MM.1S (cell line): Measurements from ENCODE around the gene EEF2KMT.

ENCODE experiments used
- DNase-seq: peaks from one replicate; pipeline ENCODE4 v3.0.0-alpha.2; 2015
- H2AFZ ChIP-seq: fragments of 300-600 bp; sonication (generic); 2 replicates; pipeline ENCODE4 v1.6.0; 2016; ENCODE audit warnings: antibody characterized with exemption, low read length
- H3F3A ChIP-seq: fragments of 300-600 bp; sonication (generic); 2 replicates; pipeline ENCODE4 v1.6.1; 2016; ENCODE audit warnings: mild to moderate bottlenecking, antibody characterized with exemption, low read length, moderate library complexity, mixed read lengths; ENCODE audit not compliant: insufficient read depth
- H3K27ac ChIP-seq: fragments of 300-600 bp; sonication (generic); 2 replicates; pipeline ENCODE4 v1.5.1; 2016; ENCODE audit warnings: mild to moderate bottlenecking, low read length
- H3K27me3 ChIP-seq: fragments of 300-600 bp; sonication (generic); replicated peaks from 2 replicates; pipeline ENCODE4 v1.6.0; 2016; ENCODE audit warnings: low read length; ENCODE audit not compliant: insufficient read depth
- H3K36me3 ChIP-seq: fragments of 300-600 bp; sonication (generic); replicated peaks from 2 replicates; pipeline ENCODE4 v1.6.1; 2016; ENCODE audit warnings: mild to moderate bottlenecking, low read length, mixed read lengths; ENCODE audit not compliant: insufficient read depth
- H3K4me1 ChIP-seq: fragments of 300-600 bp; sonication (generic); 2 replicates; pipeline ENCODE4 v1.6.1; 2016; ENCODE audit warnings: low read length, mixed read lengths
- H3K4me2 ChIP-seq: fragments of 300-600 bp; sonication (generic); 2 replicates; pipeline ENCODE4 v1.6.0; 2016; ENCODE audit warnings: low read depth, low read length
- H3K4me3 ChIP-seq: fragments of 300-600 bp; sonication (generic); 2 replicates; pipeline ENCODE4 v1.5.1; 2016; ENCODE audit warnings: low read length, mixed read lengths
- H3K79me2 ChIP-seq: fragments of 300-600 bp; sonication (generic); 2 replicates; pipeline ENCODE4 v1.6.1; 2016; ENCODE audit warnings: mixed run types, low read length, mixed read lengths
- H3K9ac ChIP-seq: fragments of 300-600 bp; sonication (generic); 2 replicates; pipeline ENCODE4 v1.6.1; 2016; ENCODE audit warnings: low read length, mixed read lengths
- H3K9me2 ChIP-seq: fragments of 300-600 bp; sonication (generic); replicated peaks from 2 replicates; pipeline ENCODE4 v1.6.1; 2016; ENCODE audit warnings: mild to moderate bottlenecking, low read length, mixed read lengths; ENCODE audit not compliant: insufficient read depth
- H3K9me3 ChIP-seq: fragments of 300-600 bp; sonication (generic); replicated peaks from 2 replicates; pipeline ENCODE4 v1.6.1; 2016; ENCODE audit warnings: mild to moderate bottlenecking, low read length, mixed read lengths; ENCODE audit not compliant: insufficient read depth
- H4K20me1 ChIP-seq: fragments of 300-600 bp; sonication (generic); 2 replicates; pipeline ENCODE4 v1.6.1; 2016; ENCODE audit warnings: mild to moderate bottlenecking, low read length, moderate library complexity, mixed read lengths; ENCODE audit not compliant: insufficient read depth
- EZH2 ChIP-seq: fragments of 300-600 bp; sonication (generic); optimal IDR thresholded peaks from 2 replicates; pipeline ENCODE3; 2017; ENCODE audit warnings: low read depth, mild to moderate bottlenecking, antibody characterized with exemption, low read length, mixed read lengths
- EZH2phosphoT487 ChIP-seq: fragments of 300-600 bp; sonication (generic); IDR thresholded peaks from 2 replicates; pipeline ENCODE4 v1.6.1; 2018; ENCODE audit warnings: antibody characterized with exemption, low read length
- TF ChIP-seq, protein P1 (sequence below): fragments of 300-600 bp; sonication (generic); IDR thresholded peaks from 2 replicates; pipeline ENCODE4 v1.5.1; 2016; ENCODE audit warnings: antibody characterized with exemption, low read length, mixed read lengths

EEF2KMT gene

DNA sequence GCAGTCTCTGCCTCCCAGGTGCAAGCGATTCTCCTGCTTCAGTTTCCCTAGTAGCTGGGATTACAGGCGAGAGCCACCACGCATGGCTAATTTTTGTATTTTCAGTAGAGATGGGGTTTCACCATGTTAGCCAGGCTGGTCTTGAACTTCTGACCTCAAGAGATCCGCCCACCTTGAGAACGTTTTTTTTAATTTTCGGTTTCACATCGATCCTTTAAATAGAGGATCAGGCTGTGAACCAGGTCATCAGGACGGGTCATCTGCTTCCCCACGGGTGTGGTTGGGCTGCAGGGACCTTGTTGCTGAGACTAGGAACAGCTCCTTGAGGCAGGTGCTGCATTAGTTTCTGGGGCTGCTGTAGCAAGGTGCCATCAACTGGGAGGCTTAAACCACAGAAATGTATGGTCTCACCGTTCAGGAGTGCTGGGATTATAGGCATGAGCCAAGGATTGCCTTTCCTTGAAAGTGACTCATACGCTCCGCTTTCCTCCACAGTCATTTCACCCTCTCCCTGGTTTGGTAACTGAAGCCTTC lies 55.9 kb downstream of the EEF2KMT start:
- Histone ChIP-seq H3K4me3 (no peak overlapping the region), H3K36me3 (no peaks in the 10 kb centered on the region), H3K4me2 (peak overlapping the region; percentile 37; the same call in 1 of the 2 replicates), H2AFZ (no peak overlapping the region), H3K27ac (0 out of 2 replicates have a peak overlapping the region, but pooled peaks have one; percentile 29), H3F3A (peaks cover 13% of the 10 kb centered on the region), H3K9me3 (no peaks in the 10 kb centered on the region), H3K9ac (no peak overlapping the region), H3K9me2 (no peaks in the 10 kb centered on the region), H3K4me1 (peaks cover 19% of the 10 kb centered on the region), H3K27me3 (peaks cover 3% of the 10 kb centered on the region), H4K20me1 (no peaks in the 10 kb centered on the region), H3K79me2 (no peaks in the 10 kb centered on the region)
- DNase-seq = peak; percentile 90
- TF ChIP-seq EZH2 (no peak), EZH2phosphoT487 (no peak)
- TF ChIP-seq, protein P1, sequence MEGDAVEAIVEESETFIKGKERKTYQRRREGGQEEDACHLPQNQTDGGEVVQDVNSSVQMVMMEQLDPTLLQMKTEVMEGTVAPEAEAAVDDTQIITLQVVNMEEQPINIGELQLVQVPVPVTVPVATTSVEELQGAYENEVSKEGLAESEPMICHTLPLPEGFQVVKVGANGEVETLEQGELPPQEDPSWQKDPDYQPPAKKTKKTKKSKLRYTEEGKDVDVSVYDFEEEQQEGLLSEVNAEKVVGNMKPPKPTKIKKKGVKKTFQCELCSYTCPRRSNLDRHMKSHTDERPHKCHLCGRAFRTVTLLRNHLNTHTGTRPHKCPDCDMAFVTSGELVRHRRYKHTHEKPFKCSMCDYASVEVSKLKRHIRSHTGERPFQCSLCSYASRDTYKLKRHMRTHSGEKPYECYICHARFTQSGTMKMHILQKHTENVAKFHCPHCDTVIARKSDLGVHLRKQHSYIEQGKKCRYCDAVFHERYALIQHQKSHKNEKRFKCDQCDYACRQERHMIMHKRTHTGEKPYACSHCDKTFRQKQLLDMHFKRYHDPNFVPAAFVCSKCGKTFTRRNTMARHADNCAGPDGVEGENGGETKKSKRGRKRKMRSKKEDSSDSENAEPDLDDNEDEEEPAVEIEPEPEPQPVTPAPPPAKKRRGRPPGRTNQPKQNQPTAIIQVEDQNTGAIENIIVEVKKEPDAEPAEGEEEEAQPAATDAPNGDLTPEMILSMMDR = no peak

DNA sequence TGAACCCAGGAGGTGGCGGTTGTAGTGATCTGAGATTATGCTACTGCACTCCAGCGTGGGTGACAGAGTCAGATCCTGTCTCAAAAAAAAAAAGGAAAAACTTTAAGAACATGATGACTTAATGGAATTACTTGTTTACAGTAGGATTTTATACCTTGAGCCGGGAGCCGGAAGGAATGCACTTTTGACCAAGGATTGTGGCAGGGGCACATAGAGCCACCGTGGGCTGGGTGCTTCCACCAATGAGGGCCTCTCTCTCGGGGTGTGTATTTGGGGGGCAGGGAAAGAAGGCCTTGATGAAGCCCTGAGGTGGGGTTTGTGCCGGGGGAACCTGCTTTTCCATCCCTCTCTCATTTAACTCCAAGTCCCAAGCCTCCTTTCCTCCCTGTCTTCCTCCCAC lies 57.1 kb downstream of the EEF2KMT start:
- Histone ChIP-seq H3K4me1 (peaks cover 21% of the 10 kb centered on the region), H3K36me3 (no peaks in the 10 kb centered on the region), H3K9me3 (no peaks in the 10 kb centered on the region), H3K4me2 (no peak overlapping the region), H2AFZ (no peak overlapping the region), H3K27ac (no peak overlapping the region), H3K9me2 (no peaks in the 10 kb centered on the region), H3K79me2 (no peaks in the 10 kb centered on the region), H3K4me3 (no peak overlapping the region), H4K20me1 (no peaks in the 10 kb centered on the region), H3K9ac (no peak overlapping the region), H3K27me3 (peaks cover 3% of the 10 kb centered on the region), H3F3A (peaks cover 13% of the 10 kb centered on the region)
- no peak for DNase-seq
- TF ChIP-seq EZH2phosphoT487 (no peak), EZH2 (no peak)
- TF ChIP-seq, protein P1 = no peak

DNA sequence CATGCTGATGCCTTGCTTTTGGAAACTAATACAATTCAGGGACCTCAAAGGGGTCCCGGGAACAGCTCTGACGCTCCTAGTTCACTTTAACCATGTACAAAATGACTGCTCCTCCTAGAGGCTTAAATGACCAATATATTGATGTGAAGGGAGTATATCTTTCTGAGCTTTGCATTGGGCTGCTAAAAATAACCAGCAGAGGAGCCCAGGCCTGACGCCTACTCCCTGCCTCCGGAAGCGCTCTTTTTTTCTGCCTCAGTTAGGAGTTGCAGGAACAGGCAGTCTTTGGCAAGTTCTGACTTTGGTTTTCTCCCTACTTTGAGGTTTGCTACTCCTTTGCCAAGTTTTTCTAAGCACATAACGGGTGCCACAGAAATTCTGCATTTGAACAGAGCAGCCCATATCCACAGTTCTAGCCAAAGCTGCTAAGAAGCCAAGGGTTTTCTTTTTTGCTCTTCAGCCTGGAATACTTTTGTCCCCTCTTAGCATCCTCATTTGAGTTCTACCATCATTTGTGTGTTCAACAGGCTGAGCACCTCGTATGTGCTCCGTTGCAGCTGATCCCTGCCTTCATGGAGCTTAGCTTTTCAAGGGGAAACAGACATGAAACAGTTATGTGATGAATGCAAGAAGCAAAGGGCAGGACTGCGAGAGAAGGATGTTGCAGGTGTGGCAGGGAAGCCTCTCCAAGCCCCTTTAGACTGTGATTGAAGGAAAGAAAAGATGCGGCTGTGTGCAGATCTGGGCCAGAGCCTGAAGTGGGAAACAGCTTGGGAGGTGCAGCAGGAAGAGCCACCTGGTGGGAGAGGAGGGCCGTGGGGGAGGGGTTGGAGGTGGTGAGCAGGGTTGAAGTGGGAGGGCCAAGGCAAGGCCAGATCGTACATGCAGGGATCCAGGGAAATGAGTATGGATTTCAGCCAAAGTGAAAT lies 61.1 kb downstream of the EEF2KMT start:
- DNase-seq = no peak
- peaks cover 3% of the 10 kb centered on the region for H3K27me3 ChIP-seq
- peaks cover 5% of the 10 kb centered on the region; the same call in 1 of the 2 replicates for H3F3A ChIP-seq
- H2AFZ ChIP-seq = no peak overlapping the region
- no peak overlapping the region for H3K27ac ChIP-seq
- H3K4me3 ChIP-seq = no peak overlapping the region
- H3K9ac ChIP-seq = no peak overlapping the region
- H3K79me2 ChIP-seq = no peaks in the 10 kb centered on the region
- no peaks in the 10 kb centered on the region for H3K9me3 ChIP-seq
- H3K36me3 ChIP-seq = no peaks in the 10 kb centered on the region
- TF ChIP-seq, protein P1 = no peak
- TF ChIP-seq EZH2phosphoT487 (no peak), EZH2 (no peak)
- H3K4me2 ChIP-seq = no peak overlapping the region
- peaks cover 13% of the 10 kb centered on the region for H3K4me1 ChIP-seq
- H3K9me2 ChIP-seq = no peaks in the 10 kb centered on the region
- no peaks in the 10 kb centered on the region for H4K20me1 ChIP-seq
